B cell (primary cell): ENCODE results near the gene GPR158. TPM values are rescaled to one million over a fixed set of nuclear protein-coding genes. Genes with fewer than 3 reads are reported as not detected.
"Not testable (repeated sequence)": the region's sequence is repeated elsewhere in the genome, so short reads cannot be mapped to it uniquely, and the experiment has no call there.

Experiments
- ATAC-seq: fragments of 200-7000 bp; cut with Tn5 transposase; one replicate; pipeline ENCODE4 v1.10.0; 2021; ENCODE audit warnings: low read depth, mild to moderate bottlenecking, moderate number of reproducible peaks, moderate library complexity
- CTCF ChIA-PET: fragments of 350-600 bp; sonication (Branson Sonifier 250); formaldehyde crosslinking; loops from one replicate; lab custom pipeline; 2021; ENCODE audit warnings: antibody characterized with exemption, inconsistent platforms; lab: Charles Lee
- POLR2A ChIA-PET: fragments of 350-600 bp; sonication (Branson Sonifier 250); formaldehyde crosslinking; loops from one replicate; lab custom pipeline; 2021; ENCODE audit warnings: antibody characterized with exemption; lab: Charles Lee
- DNase-seq: peaks from one replicate; pipeline ENCODE4 v3.0.0; 2013
- H2AFZ ChIP-seq: 2 replicates; pipeline ENCODE4 v1.6.1; 2012; ENCODE audit warnings: mild to moderate bottlenecking, low read depth, low read length; ENCODE audit not compliant: insufficient read depth, poor library complexity, severe bottlenecking
- H3K27ac ChIP-seq, 2 donors: 1 replicate in 1 of 2; 2 replicates in 1 of 2; pipeline ENCODE4 v1.5.1; 2012 to 2013; ENCODE audit warnings: low read length in 2 of 2, mild to moderate bottlenecking in 2 of 2, moderate library complexity in 1 of 2
- H3K27me3 ChIP-seq, 4 experiments: fragments of 200-600 bp in 1 of 4; sonication (generic) in 1 of 4; replicated peaks in 1 of 4; 1 replicate in 2 of 4; 2 replicates in 2 of 4; pipeline versions ENCODE4 v1.6.1 to v1.7.0; 2013 to 2016; ENCODE audit warnings: low read length in 3 of 4, mild to moderate bottlenecking in 2 of 4, mixed read lengths in 1 of 4, moderate library complexity in 1 of 4; ENCODE audit not compliant: insufficient read depth in 4 of 4, control insufficient read depth in 3 of 4; ENCODE audit errors: control extremely low read depth in 1 of 4
- H3K36me3 ChIP-seq, 2 experiments: replicated peaks in 1 of 2; 1 replicate in 1 of 2; 2 replicates in 1 of 2; pipeline versions ENCODE4 v1.6.1 to v1.7.1; 2013; ENCODE audit warnings: low read length in 1 of 2; ENCODE audit not compliant: insufficient read depth in 2 of 2, control insufficient read depth in 1 of 2; ENCODE audit errors: control extremely low read depth in 1 of 2, extremely low read depth in 1 of 2
- H3K4me1 ChIP-seq, 2 donors: fragments of 200-600 bp in 1 of 2; sonication (generic) in 1 of 2; 1 replicate in 1 of 2; 2 replicates in 1 of 2; pipeline versions ENCODE4 v1.5.1 to v1.6.1; 2013 to 2017; ENCODE audit warnings: low read length in 2 of 2; ENCODE audit not compliant: control insufficient read depth in 2 of 2, insufficient read depth in 2 of 2
- H3K4me2 ChIP-seq: replicated peaks from 2 replicates; pipeline ENCODE3; 2012; ENCODE audit warnings: mild to moderate bottlenecking, low read depth, low read length; ENCODE audit not compliant: poor library complexity, severe bottlenecking
- H3K4me3 ChIP-seq, 5 experiments: fragments of 200-600 bp in 1 of 5; sonication (generic) in 1 of 5; 1 replicate in 3 of 5; 2 replicates in 2 of 5; pipeline versions ENCODE4 v1.5.1 to v1.7.0; 2011 to 2016; ENCODE audit warnings: low read length in 4 of 5, mild to moderate bottlenecking in 4 of 5, low read depth in 2 of 5, control low read depth in 1 of 5, moderate library complexity in 1 of 5; ENCODE audit not compliant: insufficient read depth in 1 of 5; ENCODE audit errors: control extremely low read depth in 1 of 5, extremely low read depth in 1 of 5
- H3K79me2 ChIP-seq: fragments of 200-600 bp; sonication (generic); one replicate; pipeline ENCODE4 v1.6.0; 2016; ENCODE audit warnings: low read length; ENCODE audit not compliant: control insufficient read depth, insufficient read depth
- H3K9ac ChIP-seq: fragments of 200-600 bp; sonication (generic); 2 replicates; pipeline ENCODE4 v1.6.1; 2017; ENCODE audit warnings: mild to moderate bottlenecking, low read length, moderate library complexity
- H3K9me3 ChIP-seq, 3 donors: one replicate each; pipeline versions ENCODE4 v1.6.1 to v1.7.1; 2013; ENCODE audit warnings: low read length in 2 of 3; ENCODE audit not compliant: control insufficient read depth in 2 of 3, insufficient read depth in 1 of 3; ENCODE audit errors: control extremely low read depth in 1 of 3
- H4K20me1 ChIP-seq: 2 replicates; pipeline ENCODE4 v1.6.0; 2012; ENCODE audit warnings: mild to moderate bottlenecking, low read length; ENCODE audit not compliant: insufficient read depth, control insufficient read depth, poor library complexity, severe bottlenecking
- H3K27ac Mint-ChIP-seq: one replicate; pipeline ENCODE4 v1.8.0; 2021; ENCODE audit warnings: mixed read lengths
- H3K27me3 Mint-ChIP-seq: one replicate; pipeline ENCODE4 v1.8.0; 2021; ENCODE audit warnings: mixed read lengths
- H3K4me1 Mint-ChIP-seq: one replicate; pipeline ENCODE4 v1.8.0; 2021; ENCODE audit warnings: mixed read lengths
- H3K4me3 Mint-ChIP-seq: one replicate; pipeline ENCODE4 v1.8.0; 2021; ENCODE audit warnings: mixed read lengths
- H3K9me3 Mint-ChIP-seq: one replicate; pipeline ENCODE4 v1.8.0; 2022; ENCODE audit warnings: mixed read lengths; ENCODE audit not compliant: insufficient read depth
- EZH2 ChIP-seq: IDR thresholded peaks from 2 replicates; pipeline ENCODE4 v1.6.1; 2012; ENCODE audit warnings: borderline replicate concordance, low read depth, mild to moderate bottlenecking, moderate library complexity, low read length; ENCODE audit not compliant: insufficient read depth, poor library complexity, severe bottlenecking
- WGBS: methylation state at CpG from one replicate; pipeline ENCODE4 v1.1.5; 2013; ENCODE audit warnings: missing lambda C conversion rate; ENCODE audit not compliant: insufficient coverage; 5-methylcytosine and 5-hydroxymethylcytosine counted together
- intact Hi-C: fragments of 100-400 bp; cut with micrococcal nuclease; formaldehyde crosslinking; loops from one replicate; pipeline ENCODE4 v1.10.0; 2022
- polyA plus RNA-seq: library from polyadenylated mRNA; depleted of rRNA; stranded (reverse); fragments of >200 nt; gene quantifications from 2 replicates; pipeline ENCODE4 v1.2.3, GENCODE V29; 2012
- total RNA-seq, 2 donors: library from RNA; stranded (reverse); fragments of 120-200 nt in 1 of 2; gene quantifications; 1 replicate in 1 of 2; 2 replicates in 1 of 2; pipeline versions ENCODE4 v1.2.3 to v1.2.4, GENCODE V29; 2013 to 2022
- TF ChIP-seq, protein P1 (sequence below): fragments of 200-600 bp; IDR thresholded peaks from one replicate; pipeline ENCODE4 v1.8.0; 2022; ENCODE audit warnings: antibody characterized with exemption, mild to moderate bottlenecking

Gene GPR158
- total and polyA plus RNA-seq, 2 donors (not counting 1 experiment from before 2014, with no cell fraction given), result not detected

DNA sequence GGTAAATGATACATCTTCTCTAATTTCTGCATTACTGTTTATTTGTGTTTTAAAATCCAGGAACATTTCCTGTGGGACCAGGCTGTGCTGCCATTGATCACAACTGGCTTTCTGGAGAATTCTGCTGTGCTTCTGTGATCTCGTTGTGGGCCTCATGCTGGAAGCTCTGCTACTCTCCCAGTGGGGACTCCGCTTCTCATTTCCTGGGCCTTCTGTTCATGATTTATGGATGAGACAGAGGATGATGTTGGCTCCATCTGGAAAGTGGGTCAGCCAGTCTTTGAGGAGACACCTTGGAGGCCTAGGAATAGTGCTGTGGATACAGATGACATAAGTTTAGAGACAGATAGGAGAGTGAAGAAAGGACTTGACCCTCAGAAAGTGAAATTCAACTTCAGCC is 15.2 kb upstream of the GPR158 start:
- POLR2A ChIA-PET, result no interaction called here
- Histone ChIP-seq H3K9ac (no peak overlapping the region), H3K36me3 (no peaks in the 10 kb centered on the region), H3K4me2 (no peak overlapping the region), H2AFZ (no peak overlapping the region), H3K4me3 (no peak overlapping the region), H3K27me3 (no peaks in the 10 kb centered on the region), H4K20me1 (no peaks in the 10 kb centered on the region), H3K27ac (no peak overlapping the region), H3K4me1 (no peaks in the 10 kb centered on the region), H3K9me3 (peaks cover 0 to 2% (median 0%) of the 10 kb centered on the region in 3 donors), H3K79me2 (no peaks in the 10 kb centered on the region)
- no peak for ATAC-seq
- intact Hi-C loops, result no loop called here
- 74% methylated on average over 2 of the region's 2 CpGs for WGBS
- no peak overlapping the region for H3K27ac Mint-ChIP-seq
- H3K9me3 Mint-ChIP-seq, result peaks cover 5% of the 10 kb centered on the region
- H3K27me3 Mint-ChIP-seq, result no peaks in the 10 kb centered on the region
- CTCF ChIA-PET, result no interaction called here
- TF ChIP-seq, protein P1, sequence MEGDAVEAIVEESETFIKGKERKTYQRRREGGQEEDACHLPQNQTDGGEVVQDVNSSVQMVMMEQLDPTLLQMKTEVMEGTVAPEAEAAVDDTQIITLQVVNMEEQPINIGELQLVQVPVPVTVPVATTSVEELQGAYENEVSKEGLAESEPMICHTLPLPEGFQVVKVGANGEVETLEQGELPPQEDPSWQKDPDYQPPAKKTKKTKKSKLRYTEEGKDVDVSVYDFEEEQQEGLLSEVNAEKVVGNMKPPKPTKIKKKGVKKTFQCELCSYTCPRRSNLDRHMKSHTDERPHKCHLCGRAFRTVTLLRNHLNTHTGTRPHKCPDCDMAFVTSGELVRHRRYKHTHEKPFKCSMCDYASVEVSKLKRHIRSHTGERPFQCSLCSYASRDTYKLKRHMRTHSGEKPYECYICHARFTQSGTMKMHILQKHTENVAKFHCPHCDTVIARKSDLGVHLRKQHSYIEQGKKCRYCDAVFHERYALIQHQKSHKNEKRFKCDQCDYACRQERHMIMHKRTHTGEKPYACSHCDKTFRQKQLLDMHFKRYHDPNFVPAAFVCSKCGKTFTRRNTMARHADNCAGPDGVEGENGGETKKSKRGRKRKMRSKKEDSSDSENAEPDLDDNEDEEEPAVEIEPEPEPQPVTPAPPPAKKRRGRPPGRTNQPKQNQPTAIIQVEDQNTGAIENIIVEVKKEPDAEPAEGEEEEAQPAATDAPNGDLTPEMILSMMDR, result no peak
- no peak for TF ChIP-seq EZH2
- H3K4me1 Mint-ChIP-seq, result no peaks in the 10 kb centered on the region
- no peak for DNase-seq
- H3K4me3 Mint-ChIP-seq, result no peak overlapping the region

GRCh38 chr10:25162391-25162790 is 12.4 kb upstream of the GPR158 start:
- no peaks in the 10 kb centered on the region for H3K4me1 ChIP-seq
- intact Hi-C loops, result no loop called here
- H3K79me2 ChIP-seq, result no peaks in the 10 kb centered on the region
- no peak overlapping the region for H3K4me3 ChIP-seq
- H3K27ac Mint-ChIP-seq, result no peak overlapping the region
- H3K4me2 ChIP-seq, result no peak overlapping the region
- no peak overlapping the region for H2AFZ ChIP-seq
- ChIA-PET POLR2A (no interaction called here), CTCF (no interaction called here)
- WGBS, result no CpG with 5 or more reads among the region's 2 CpGs
- no peaks in the 10 kb centered on the region for H3K36me3 ChIP-seq
- no peak overlapping the region for H3K27ac ChIP-seq
- no peaks in the 10 kb centered on the region for H3K4me1 Mint-ChIP-seq
- TF ChIP-seq, protein P1, result no peak
- TF ChIP-seq EZH2, result no peak
- ATAC-seq (no peak), DNase-seq (no peak)
- H4K20me1 ChIP-seq, result no peaks in the 10 kb centered on the region
- H3K9me3 ChIP-seq, result peaks cover 0 to 2% (median 0%) of the 10 kb centered on the region in 3 donors
- no peak overlapping the region for H3K9ac ChIP-seq
- H3K4me3 Mint-ChIP-seq, result no peak overlapping the region
- H3K27me3 Mint-ChIP-seq, result no peaks in the 10 kb centered on the region
- H3K27me3 ChIP-seq, result no peaks in the 10 kb centered on the region
- H3K9me3 Mint-ChIP-seq, result peaks cover 5% of the 10 kb centered on the region

DNA sequence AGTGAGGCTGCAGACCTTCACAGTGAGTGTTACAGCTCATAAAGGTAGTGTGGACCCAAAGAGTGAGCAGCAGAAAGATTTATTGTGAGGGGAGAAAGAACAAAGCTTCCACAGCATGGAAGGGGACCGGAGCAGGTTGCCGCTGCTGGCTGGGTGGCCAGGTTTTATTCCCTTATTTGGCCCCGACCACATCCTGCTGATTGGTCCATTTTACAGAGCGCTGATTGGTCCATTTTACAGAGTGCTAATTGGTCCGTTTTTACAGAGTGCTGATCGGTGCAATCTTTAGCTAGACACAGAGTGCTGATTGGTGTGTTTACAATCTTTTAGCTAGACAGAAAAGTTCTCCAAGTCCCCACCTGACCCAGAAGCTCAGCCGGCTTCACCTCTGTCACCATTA is 11.3 kb upstream of the GPR158 start:
- H4K20me1 ChIP-seq, H3K27me3 Mint-ChIP-seq, ATAC-seq, H3K4me3 Mint-ChIP-seq, H3K4me1 ChIP-seq, intact Hi-C loops, H3K36me3 ChIP-seq, H3K27ac Mint-ChIP-seq, H3K9me3 Mint-ChIP-seq, H3K79me2 ChIP-seq, H3K27ac ChIP-seq, H2AFZ ChIP-seq, H3K4me3 ChIP-seq, H3K9ac ChIP-seq, H3K9me3 ChIP-seq, DNase-seq, CTCF ChIA-PET, H3K4me2 ChIP-seq, H3K4me1 Mint-ChIP-seq, H3K27me3 ChIP-seq, POLR2A ChIA-PET: not testable (repeated sequence)
- 89% methylated on average over 4 of the region's 7 CpGs for WGBS
